GM23338 (cell line): ENCODE results near the gene CFAP53. TPM values are rescaled to one million over a fixed set of nuclear protein-coding genes. Genes with fewer than 3 reads are reported as not detected.

ENCODE experiments used
- ATAC-seq: fragments of 200-7000 bp; cut with Tn5 transposase; 3 replicates; pipeline ENCODE4 v1.9.1; 2020
- DNase-seq: peaks from one replicate; pipeline ENCODE4 v3.0.0-alpha.2; 2015; ENCODE audit warnings: low spot score
- H2AFZ ChIP-seq: fragments of 200-600 bp; sonication (generic); 2 replicates; pipeline ENCODE4 v1.8.0; 2016; ENCODE audit warnings: antibody characterized with exemption, mild to moderate bottlenecking, moderate library complexity
- H3F3A ChIP-seq: fragments of 200-600 bp; sonication (generic); replicated peaks from 2 replicates; pipeline ENCODE4 v1.8.0; 2017; ENCODE audit warnings: antibody characterized with exemption, mixed run types, low read depth
- H3K27ac ChIP-seq: fragments of 200-600 bp; sonication (generic); 2 replicates; pipeline ENCODE4 v1.6.1; 2016; ENCODE audit warnings: low read depth
- H3K27me3 ChIP-seq: fragments of 200-600 bp; sonication (generic); 2 replicates; pipeline ENCODE4 v1.8.0; 2016; ENCODE audit warnings: mild to moderate bottlenecking, mixed run types, moderate library complexity; ENCODE audit not compliant: insufficient read depth
- H3K36me3 ChIP-seq: fragments of 200-600 bp; sonication (generic); 2 replicates; pipeline ENCODE4 v1.8.0; 2016; ENCODE audit warnings: mild to moderate bottlenecking; ENCODE audit not compliant: insufficient read depth
- H3K4me1 ChIP-seq: fragments of 200-600 bp; sonication (generic); 2 replicates; pipeline ENCODE4 v1.8.0; 2016; ENCODE audit warnings: mild to moderate bottlenecking, moderate library complexity; ENCODE audit not compliant: insufficient read depth
- H3K4me2 ChIP-seq: fragments of 200-600 bp; sonication (generic); 2 replicates; pipeline ENCODE4 v1.7.1; 2017; ENCODE audit warnings: mixed run types
- H3K4me3 ChIP-seq: fragments of 200-600 bp; sonication (generic); 2 replicates; pipeline ENCODE4 v1.6.1; 2016; ENCODE audit warnings: mixed run types
- H3K79me2 ChIP-seq: fragments of 200-600 bp; sonication (generic); replicated peaks from 2 replicates; pipeline ENCODE4 v1.8.0; 2017; ENCODE audit warnings: mild to moderate bottlenecking; ENCODE audit not compliant: insufficient read depth
- H3K9me2 ChIP-seq: fragments of 200-600 bp; sonication (generic); 2 replicates; pipeline ENCODE4 v1.8.0; 2017; ENCODE audit not compliant: insufficient read depth
- H4K20me1 ChIP-seq: fragments of 200-600 bp; sonication (generic); replicated peaks from 2 replicates; pipeline ENCODE4 v1.8.0; 2017; ENCODE audit warnings: mild to moderate bottlenecking; ENCODE audit not compliant: insufficient read depth
- H3K27ac Mint-ChIP-seq: 2 replicates; pipeline ENCODE4 v1.8.0; 2020; ENCODE audit warnings: inconsistent platforms, mild to moderate bottlenecking, moderate library complexity, mixed read lengths
- H3K27me3 Mint-ChIP-seq: 3 replicates; pipeline ENCODE4 v1.8.0; 2022; ENCODE audit warnings: low read depth, mild to moderate bottlenecking, moderate library complexity, mixed read lengths, inconsistent platforms; ENCODE audit not compliant: insufficient read depth, poor library complexity
- H3K36me3 Mint-ChIP-seq: 3 replicates; pipeline ENCODE4 v1.8.0; 2021; ENCODE audit warnings: low read depth, mild to moderate bottlenecking, inconsistent platforms, moderate library complexity, mixed read lengths
- H3K4me1 Mint-ChIP-seq: 3 replicates; pipeline ENCODE4 v1.8.0; 2020; ENCODE audit warnings: mild to moderate bottlenecking, inconsistent platforms, mixed read lengths
- H3K4me3 Mint-ChIP-seq: 3 replicates; pipeline ENCODE4 v1.8.0; 2021; ENCODE audit warnings: moderate library complexity, mild to moderate bottlenecking, inconsistent platforms, mixed read lengths
- H3K9me3 Mint-ChIP-seq: 3 replicates; pipeline ENCODE4 v1.8.0; 2020; ENCODE audit warnings: moderate library complexity, mild to moderate bottlenecking, inconsistent platforms, mixed read lengths
- CREB1 ChIP-seq: fragments of 250-450 bp; sonication (Bioruptor Pico); IDR thresholded peaks from 2 replicates; pipeline ENCODE4 v1.5.0; 2020; ENCODE audit warnings: low read depth, mild to moderate bottlenecking, moderate library complexity
- EZH2 ChIP-seq: fragments of 200-600 bp; sonication (generic); IDR thresholded peaks from one replicate; pipeline ENCODE4 v1.8.0; 2017; ENCODE audit warnings: antibody characterized with exemption, mild to moderate bottlenecking, low read depth; ENCODE audit not compliant: unreplicated experiment
- EZH2phosphoT487 ChIP-seq: fragments of 200-600 bp; sonication (generic); IDR thresholded peaks from one replicate; pipeline ENCODE4 v1.8.1; 2018; ENCODE audit warnings: antibody characterized with exemption; ENCODE audit not compliant: unreplicated experiment
- JUNB ChIP-seq: IDR thresholded peaks from one replicate; pipeline ENCODE4 v1.6.1; 2016; ENCODE audit warnings: antibody characterized with exemption; ENCODE audit not compliant: unreplicated experiment
- NANOG ChIP-seq: IDR thresholded peaks from 2 replicates; pipeline ENCODE4 v1.6.1; 2016; ENCODE audit warnings: antibody characterized with exemption, borderline replicate concordance
- POLR2AphosphoS5 ChIP-seq: IDR thresholded peaks from 2 replicates; pipeline ENCODE4 v1.6.1; 2016; ENCODE audit warnings: antibody characterized with exemption, low read depth
- STAT1 ChIP-seq: IDR thresholded peaks from one replicate; pipeline ENCODE4 v1.6.1; 2016; ENCODE audit warnings: antibody characterized with exemption; ENCODE audit not compliant: unreplicated experiment
- ZNF114 ChIP-seq: fragments of 250-450 bp; sonication (Bioruptor Pico); IDR thresholded peaks from 2 replicates; pipeline ENCODE4 v1.5.0; 2020; ENCODE audit warnings: mild to moderate bottlenecking, moderate library complexity
- ZNF331 ChIP-seq: fragments of 250-450 bp; sonication (Bioruptor Pico); IDR thresholded peaks from 2 replicates; pipeline ENCODE4 v1.5.0; 2020; ENCODE audit warnings: low read depth, mild to moderate bottlenecking, moderate library complexity
- polyA plus RNA-seq: library from polyadenylated mRNA; unstranded; fragments of >200 nt; fragmentation: Nextera tagmentation; extraction: Ambion mirVana; gene quantifications from 2 replicates; pipeline ENCODE4 v1.2.1, GENCODE V29; 2016
- total RNA-seq: library from RNA; depleted of rRNA; stranded (reverse); fragments of >200 nt; shearing (Covaris generic); gene quantifications from 2 replicates; pipeline ENCODE4 v1.2.3, GENCODE V29; 2014
- TF ChIP-seq, protein P1 (sequence below): IDR thresholded peaks from one replicate; pipeline ENCODE4 v1.6.1; 2018; ENCODE audit warnings: antibody characterized with exemption; ENCODE audit not compliant: unreplicated experiment
- TF ChIP-seq, protein P2 (sequence below): fragments of 250-450 bp; sonication (Bioruptor Pico); IDR thresholded peaks from 2 replicates; pipeline ENCODE4 v1.5.0; 2020; ENCODE audit warnings: mild to moderate bottlenecking, moderate library complexity
- TF ChIP-seq, protein P3 (sequence below), 2 experiments: fragments of 200-600 bp in 1 of 2; sonication (generic) in 1 of 2; conservative IDR thresholded peaks; 2 replicates each; pipeline versions ENCODE4 v1.5.1 to v1.6.1; 2016 to 2017; ENCODE audit warnings: antibody characterized with exemption in 2 of 2, low read depth in 2 of 2, mild to moderate bottlenecking in 2 of 2, moderate library complexity in 1 of 2
- TF ChIP-seq, protein P4 (sequence below): IDR thresholded peaks from 2 replicates; pipeline ENCODE4 v1.6.1; 2016; ENCODE audit warnings: antibody characterized with exemption

The CFAP53 gene
- total and polyA plus RNA-seq, 2 experiments from 2014 or later = 0.71 TPM; not detected in 1

DNA sequence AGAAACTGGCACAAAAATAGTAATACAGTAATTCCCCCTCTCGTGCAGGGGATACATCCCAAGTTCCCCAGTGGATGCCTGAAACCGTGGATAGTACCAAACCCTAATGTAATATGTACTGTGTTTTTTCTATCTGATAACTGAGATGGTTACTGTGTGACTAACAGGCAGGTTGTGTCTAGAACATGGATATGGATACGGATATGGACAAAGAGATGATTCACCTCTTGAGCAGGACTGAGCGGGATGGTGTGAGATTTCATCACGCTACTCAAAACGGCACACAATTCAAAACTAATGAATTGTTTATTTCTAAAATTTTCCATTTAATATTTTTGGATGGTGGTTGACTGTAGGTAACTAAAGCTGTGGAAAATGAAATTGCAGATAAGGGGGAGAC lies 11.6 kb upstream of the CFAP53 start:
- no peak for ATAC-seq
- Histone ChIP-seq H4K20me1 (no peaks in the 10 kb centered on the region; the same call in 1 of the 2 replicates), H3K4me3 (no peak overlapping the region), H3K79me2 (peaks cover 25% of the 10 kb centered on the region), H3K27ac (no peak overlapping the region), H2AFZ (no peak overlapping the region), H3K4me1 (peaks cover 6% of the 10 kb centered on the region; the same call in 1 of the 2 replicates), H3K27me3 (no peaks in the 10 kb centered on the region), H3K4me2 (no peak overlapping the region), H3K36me3 (peaks cover 8% of the 10 kb centered on the region; the same call in 1 of the 2 replicates), H3F3A (no peaks in the 10 kb centered on the region; the same call in 1 of the 2 replicates), H3K9me2 (no peaks in the 10 kb centered on the region)
- Mint-ChIP-seq H3K4me3 (no peak overlapping the region), H3K27ac (no peak overlapping the region), H3K36me3 (peaks cover 55% of the 10 kb centered on the region), H3K9me3 (no peaks in the 10 kb centered on the region; the same call in 2 of the 3 replicates), H3K27me3 (peaks cover 8% of the 10 kb centered on the region), H3K4me1 (peaks cover 10% of the 10 kb centered on the region)
- no peak for DNase-seq
- TF ChIP-seq EZH2 (no peak), STAT1 (no peak), ZNF114 (CRISPR knock-in tag) (no peak), JUNB (no peak), POLR2AphosphoS5 (no peak), ZNF331 (CRISPR knock-in tag) (no peak), NANOG (no peak), EZH2phosphoT487 (no peak), CREB1 (CRISPR knock-in tag) (no peak)
- TF ChIP-seq, protein P1, sequence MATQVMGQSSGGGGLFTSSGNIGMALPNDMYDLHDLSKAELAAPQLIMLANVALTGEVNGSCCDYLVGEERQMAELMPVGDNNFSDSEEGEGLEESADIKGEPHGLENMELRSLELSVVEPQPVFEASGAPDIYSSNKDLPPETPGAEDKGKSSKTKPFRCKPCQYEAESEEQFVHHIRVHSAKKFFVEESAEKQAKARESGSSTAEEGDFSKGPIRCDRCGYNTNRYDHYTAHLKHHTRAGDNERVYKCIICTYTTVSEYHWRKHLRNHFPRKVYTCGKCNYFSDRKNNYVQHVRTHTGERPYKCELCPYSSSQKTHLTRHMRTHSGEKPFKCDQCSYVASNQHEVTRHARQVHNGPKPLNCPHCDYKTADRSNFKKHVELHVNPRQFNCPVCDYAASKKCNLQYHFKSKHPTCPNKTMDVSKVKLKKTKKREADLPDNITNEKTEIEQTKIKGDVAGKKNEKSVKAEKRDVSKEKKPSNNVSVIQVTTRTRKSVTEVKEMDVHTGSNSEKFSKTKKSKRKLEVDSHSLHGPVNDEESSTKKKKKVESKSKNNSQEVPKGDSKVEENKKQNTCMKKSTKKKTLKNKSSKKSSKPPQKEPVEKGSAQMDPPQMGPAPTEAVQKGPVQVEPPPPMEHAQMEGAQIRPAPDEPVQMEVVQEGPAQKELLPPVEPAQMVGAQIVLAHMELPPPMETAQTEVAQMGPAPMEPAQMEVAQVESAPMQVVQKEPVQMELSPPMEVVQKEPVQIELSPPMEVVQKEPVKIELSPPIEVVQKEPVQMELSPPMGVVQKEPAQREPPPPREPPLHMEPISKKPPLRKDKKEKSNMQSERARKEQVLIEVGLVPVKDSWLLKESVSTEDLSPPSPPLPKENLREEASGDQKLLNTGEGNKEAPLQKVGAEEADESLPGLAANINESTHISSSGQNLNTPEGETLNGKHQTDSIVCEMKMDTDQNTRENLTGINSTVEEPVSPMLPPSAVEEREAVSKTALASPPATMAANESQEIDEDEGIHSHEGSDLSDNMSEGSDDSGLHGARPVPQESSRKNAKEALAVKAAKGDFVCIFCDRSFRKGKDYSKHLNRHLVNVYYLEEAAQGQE = no peak
- TF ChIP-seq, protein P2, sequence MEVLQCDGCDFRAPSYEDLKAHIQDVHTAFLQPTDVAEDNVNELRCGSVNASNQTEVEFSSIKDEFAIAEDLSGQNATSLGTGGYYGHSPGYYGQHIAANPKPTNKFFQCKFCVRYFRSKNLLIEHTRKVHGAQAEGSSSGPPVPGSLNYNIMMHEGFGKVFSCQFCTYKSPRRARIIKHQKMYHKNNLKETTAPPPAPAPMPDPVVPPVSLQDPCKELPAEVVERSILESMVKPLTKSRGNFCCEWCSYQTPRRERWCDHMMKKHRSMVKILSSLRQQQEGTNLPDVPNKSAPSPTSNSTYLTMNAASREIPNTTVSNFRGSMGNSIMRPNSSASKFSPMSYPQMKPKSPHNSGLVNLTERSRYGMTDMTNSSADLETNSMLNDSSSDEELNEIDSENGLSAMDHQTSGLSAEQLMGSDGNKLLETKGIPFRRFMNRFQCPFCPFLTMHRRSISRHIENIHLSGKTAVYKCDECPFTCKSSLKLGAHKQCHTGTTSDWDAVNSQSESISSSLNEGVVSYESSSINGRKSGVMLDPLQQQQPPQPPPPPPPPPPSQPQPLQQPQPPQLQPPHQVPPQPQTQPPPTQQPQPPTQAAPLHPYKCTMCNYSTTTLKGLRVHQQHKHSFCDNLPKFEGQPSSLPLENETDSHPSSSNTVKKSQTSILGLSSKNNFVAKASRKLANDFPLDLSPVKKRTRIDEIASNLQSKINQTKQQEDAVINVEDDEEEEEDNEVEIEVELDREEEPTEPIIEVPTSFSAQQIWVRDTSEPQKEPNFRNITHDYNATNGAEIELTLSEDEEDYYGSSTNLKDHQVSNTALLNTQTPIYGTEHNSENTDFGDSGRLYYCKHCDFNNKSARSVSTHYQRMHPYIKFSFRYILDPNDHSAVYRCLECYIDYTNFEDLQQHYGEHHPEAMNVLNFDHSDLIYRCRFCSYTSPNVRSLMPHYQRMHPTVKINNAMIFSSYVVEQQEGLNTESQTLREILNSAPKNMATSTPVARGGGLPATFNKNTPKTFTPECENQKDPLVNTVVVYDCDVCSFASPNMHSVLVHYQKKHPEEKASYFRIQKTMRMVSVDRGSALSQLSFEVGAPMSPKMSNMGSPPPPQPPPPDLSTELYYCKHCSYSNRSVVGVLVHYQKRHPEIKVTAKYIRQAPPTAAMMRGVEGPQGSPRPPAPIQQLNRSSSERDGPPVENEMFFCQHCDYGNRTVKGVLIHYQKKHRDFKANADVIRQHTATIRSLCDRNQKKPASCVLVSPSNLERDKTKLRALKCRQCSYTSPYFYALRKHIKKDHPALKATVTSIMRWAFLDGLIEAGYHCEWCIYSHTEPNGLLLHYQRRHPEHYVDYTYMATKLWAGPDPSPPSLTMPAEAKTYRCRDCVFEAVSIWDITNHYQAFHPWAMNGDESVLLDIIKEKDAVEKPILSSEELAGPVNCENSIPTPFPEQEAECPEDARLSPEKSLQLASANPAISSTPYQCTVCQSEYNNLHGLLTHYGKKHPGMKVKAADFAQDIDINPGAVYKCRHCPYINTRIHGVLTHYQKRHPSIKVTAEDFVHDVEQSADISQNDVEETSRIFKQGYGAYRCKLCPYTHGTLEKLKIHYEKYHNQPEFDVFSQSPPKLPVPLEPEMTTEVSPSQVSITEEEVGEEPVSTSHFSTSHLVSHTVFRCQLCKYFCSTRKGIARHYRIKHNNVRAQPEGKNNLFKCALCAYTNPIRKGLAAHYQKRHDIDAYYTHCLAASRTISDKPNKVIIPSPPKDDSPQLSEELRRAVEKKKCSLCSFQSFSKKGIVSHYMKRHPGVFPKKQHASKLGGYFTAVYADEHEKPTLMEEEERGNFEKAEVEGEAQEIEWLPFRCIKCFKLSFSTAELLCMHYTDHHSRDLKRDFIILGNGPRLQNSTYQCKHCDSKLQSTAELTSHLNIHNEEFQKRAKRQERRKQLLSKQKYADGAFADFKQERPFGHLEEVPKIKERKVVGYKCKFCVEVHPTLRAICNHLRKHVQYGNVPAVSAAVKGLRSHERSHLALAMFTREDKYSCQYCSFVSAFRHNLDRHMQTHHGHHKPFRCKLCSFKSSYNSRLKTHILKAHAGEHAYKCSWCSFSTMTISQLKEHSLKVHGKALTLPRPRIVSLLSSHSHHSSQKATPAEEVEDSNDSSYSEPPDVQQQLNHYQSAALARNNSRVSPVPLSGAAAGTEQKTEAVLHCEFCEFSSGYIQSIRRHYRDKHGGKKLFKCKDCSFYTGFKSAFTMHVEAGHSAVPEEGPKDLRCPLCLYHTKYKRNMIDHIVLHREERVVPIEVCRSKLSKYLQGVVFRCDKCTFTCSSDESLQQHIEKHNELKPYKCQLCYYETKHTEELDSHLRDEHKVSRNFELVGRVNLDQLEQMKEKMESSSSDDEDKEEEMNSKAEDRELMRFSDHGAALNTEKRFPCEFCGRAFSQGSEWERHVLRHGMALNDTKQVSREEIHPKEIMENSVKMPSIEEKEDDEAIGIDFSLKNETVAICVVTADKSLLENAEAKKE (CRISPR knock-in tag) = no peak
- TF ChIP-seq, protein P3, sequence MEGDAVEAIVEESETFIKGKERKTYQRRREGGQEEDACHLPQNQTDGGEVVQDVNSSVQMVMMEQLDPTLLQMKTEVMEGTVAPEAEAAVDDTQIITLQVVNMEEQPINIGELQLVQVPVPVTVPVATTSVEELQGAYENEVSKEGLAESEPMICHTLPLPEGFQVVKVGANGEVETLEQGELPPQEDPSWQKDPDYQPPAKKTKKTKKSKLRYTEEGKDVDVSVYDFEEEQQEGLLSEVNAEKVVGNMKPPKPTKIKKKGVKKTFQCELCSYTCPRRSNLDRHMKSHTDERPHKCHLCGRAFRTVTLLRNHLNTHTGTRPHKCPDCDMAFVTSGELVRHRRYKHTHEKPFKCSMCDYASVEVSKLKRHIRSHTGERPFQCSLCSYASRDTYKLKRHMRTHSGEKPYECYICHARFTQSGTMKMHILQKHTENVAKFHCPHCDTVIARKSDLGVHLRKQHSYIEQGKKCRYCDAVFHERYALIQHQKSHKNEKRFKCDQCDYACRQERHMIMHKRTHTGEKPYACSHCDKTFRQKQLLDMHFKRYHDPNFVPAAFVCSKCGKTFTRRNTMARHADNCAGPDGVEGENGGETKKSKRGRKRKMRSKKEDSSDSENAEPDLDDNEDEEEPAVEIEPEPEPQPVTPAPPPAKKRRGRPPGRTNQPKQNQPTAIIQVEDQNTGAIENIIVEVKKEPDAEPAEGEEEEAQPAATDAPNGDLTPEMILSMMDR (conservative IDR thresholded peaks at IDR 0.05; ENCODE audit: low read depth in 2 of 2) = no peak
- TF ChIP-seq, protein P4, sequence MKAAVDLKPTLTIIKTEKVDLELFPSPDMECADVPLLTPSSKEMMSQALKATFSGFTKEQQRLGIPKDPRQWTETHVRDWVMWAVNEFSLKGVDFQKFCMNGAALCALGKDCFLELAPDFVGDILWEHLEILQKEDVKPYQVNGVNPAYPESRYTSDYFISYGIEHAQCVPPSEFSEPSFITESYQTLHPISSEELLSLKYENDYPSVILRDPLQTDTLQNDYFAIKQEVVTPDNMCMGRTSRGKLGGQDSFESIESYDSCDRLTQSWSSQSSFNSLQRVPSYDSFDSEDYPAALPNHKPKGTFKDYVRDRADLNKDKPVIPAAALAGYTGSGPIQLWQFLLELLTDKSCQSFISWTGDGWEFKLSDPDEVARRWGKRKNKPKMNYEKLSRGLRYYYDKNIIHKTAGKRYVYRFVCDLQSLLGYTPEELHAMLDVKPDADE = no peak
